H1 (cell line): ENCODE data around the gene ZCCHC17.

Experiments
- BRCA1 ChIP-seq: IDR thresholded peaks from 2 replicates; pipeline ENCODE4 v1.6.1; 2012; ENCODE audit warnings: low read depth, low read length, improper control_type of control experiment
- CBX5 ChIP-seq: fragments of 300-800, 300-1000 bp; sonication (generic); IDR thresholded peaks from 2 replicates; pipeline ENCODE4 v1.7.1; 2016; ENCODE audit warnings: antibody characterized with exemption, low read length, low read depth
- CBX8 ChIP-seq: fragments of 300-800, 300-1000 bp; sonication (generic); IDR thresholded peaks from 2 replicates; pipeline ENCODE4 v1.7.1; 2016; ENCODE audit warnings: low read depth, low read length, borderline replicate concordance
- CREB1 ChIP-seq: IDR thresholded peaks from 2 replicates; pipeline ENCODE4 v1.6.1; 2012; ENCODE audit warnings: inconsistent platforms
- CTCF ChIP-seq, 3 experiments: IDR thresholded peaks; 1 replicate in 2 of 3; 2 replicates in 1 of 3; pipeline versions ENCODE4 v1.5.1 to v1.6.1; 2011; ENCODE audit warnings: low read length in 3 of 3, mild to moderate bottlenecking in 3 of 3, inconsistent platforms in 2 of 3, low read depth in 1 of 3, moderate library complexity in 1 of 3; ENCODE audit not compliant: insufficient read depth in 1 of 3; ENCODE audit errors: control extremely low read depth in 1 of 3
- EP300 ChIP-seq, 2 experiments: IDR thresholded peaks; 1 replicate in 1 of 2; 2 replicates in 1 of 2; pipeline ENCODE4 v1.6.1; 2011 to 2012; ENCODE audit warnings: low read depth in 2 of 2, low read length in 2 of 2, mild to moderate bottlenecking in 2 of 2, borderline replicate concordance in 1 of 2, inconsistent platforms in 1 of 2, moderate library complexity in 1 of 2
- EZH2 ChIP-seq: fragments of 200-600 bp; sonication (generic); IDR thresholded peaks from 2 replicates; pipeline ENCODE4 v1.7.1; 2012; ENCODE audit warnings: low read depth, mild to moderate bottlenecking, moderate library complexity, low read length, inconsistent platforms; ENCODE audit not compliant: severe bottlenecking
- POLR2AphosphoS5 ChIP-seq: IDR thresholded peaks from 2 replicates; pipeline ENCODE4 v1.6.1; 2011; ENCODE audit warnings: low read depth, low read length
- SP1 ChIP-seq: IDR thresholded peaks from 2 replicates; pipeline ENCODE4 v1.6.1; 2011; ENCODE audit warnings: low read depth, low read length
- TAF1 ChIP-seq: IDR thresholded peaks from 2 replicates; pipeline ENCODE4 v1.6.1; 2011; ENCODE audit warnings: mild to moderate bottlenecking, low read depth, low read length

GRCh38 chr1:31399976-31400375, 103.1 kb downstream of the ZCCHC17 start:
- TF ChIP-seq CREB1 = no peak
- no peak for TF ChIP-seq CTCF (IDR thresholded peaks at IDR 0.05; ENCODE audit: control extremely low read depth in 1 of 3, insufficient read depth in 1 of 3, low read depth in 1 of 3, low read length in 3 of 3)
- no peak for TF ChIP-seq POLR2AphosphoS5
- TF ChIP-seq TAF1 = no peak
- TF ChIP-seq BRCA1 = no peak
- TF ChIP-seq SP1 = no peak
- no peak for TF ChIP-seq EP300 (IDR thresholded peaks at IDR 0.05; ENCODE audit: borderline replicate concordance in 1 of 2, low read depth in 2 of 2, low read length in 2 of 2)
- no peak for TF ChIP-seq CBX5
- TF ChIP-seq CBX8 = no peak
- no peak for TF ChIP-seq EZH2
